OCI-LY7 (cell line): Measurements from ENCODE around the gene NFYB. TPM values are rescaled to one million over a fixed set of nuclear protein-coding genes. Genes with fewer than 3 reads are reported as not detected.

Source experiments
- BruUV-seq: library from RNA; stranded (reverse); fragments of 400-500 nt; replicated peaks from 2 replicates; lab custom pipeline; 2021; lab: Mats Ljungman, UMichigan
- CTCF ChIA-PET: fragments of 300-600 bp; sonication (Branson Sonifier 250); formaldehyde crosslinking; loops from one replicate; lab custom pipeline; 2022; ENCODE audit warnings: antibody characterized with exemption; ENCODE audit not compliant: unreplicated experiment; lab: Charles Lee
- POLR2A ChIA-PET: fragments of 300-600 bp; sonication (Branson Sonifier 250); formaldehyde crosslinking; loops from one replicate; lab custom pipeline; 2022; ENCODE audit warnings: antibody characterized with exemption; lab: Charles Lee
- DNase-seq: peaks from one replicate; pipeline ENCODE4 v3.0.0-alpha.2; 2015; ENCODE audit warnings: low spot score
- H2AFZ ChIP-seq: fragments of 200-600 bp; sonication (generic), shearing (Covaris generic); 2 replicates; pipeline ENCODE4 v1.6.1; 2014; ENCODE audit warnings: mild to moderate bottlenecking, antibody characterized with exemption, low read length, moderate library complexity
- H3K27ac ChIP-seq: fragments of 200-600 bp; sonication (generic); 2 replicates; pipeline ENCODE4 v1.5.1; 2014; ENCODE audit warnings: mixed run types, low read depth, mild to moderate bottlenecking, moderate library complexity, low read length, inconsistent platforms; ENCODE audit not compliant: poor library complexity, severe bottlenecking
- H3K36me3 ChIP-seq: fragments of 200-600 bp; sonication (generic); 2 replicates; pipeline ENCODE4 v1.6.1; 2014; ENCODE audit warnings: mild to moderate bottlenecking, antibody characterized with exemption, low read length, moderate library complexity, mixed read lengths; ENCODE audit not compliant: insufficient read depth
- H3K4me1 ChIP-seq: fragments of 200-600 bp; sonication (generic); 2 replicates; pipeline ENCODE4 v1.5.1; 2014; ENCODE audit warnings: mild to moderate bottlenecking, low read length; ENCODE audit not compliant: insufficient read depth, poor library complexity, severe bottlenecking
- H3K4me2 ChIP-seq: fragments of 200-600 bp; sonication (generic); 2 replicates; pipeline ENCODE4 v1.6.1; 2014; ENCODE audit warnings: mild to moderate bottlenecking, low read length
- H3K4me3 ChIP-seq: fragments of 200-600 bp; sonication (generic); 2 replicates; pipeline ENCODE4 v1.5.1; 2014; ENCODE audit warnings: mild to moderate bottlenecking, low read depth, low read length; ENCODE audit not compliant: poor library complexity, severe bottlenecking
- H3K79me2 ChIP-seq: fragments of 200-600 bp; sonication (generic); 2 replicates; pipeline ENCODE4 v1.6.1; 2016; ENCODE audit warnings: low read depth, mild to moderate bottlenecking, low read length, moderate library complexity, mixed read lengths; ENCODE audit not compliant: insufficient read depth
- H3K9me2 ChIP-seq: fragments of 200-600 bp; sonication (generic); 2 replicates; pipeline ENCODE4 v1.6.1; 2016; ENCODE audit warnings: mild to moderate bottlenecking, low read length, mixed read lengths; ENCODE audit not compliant: insufficient read depth
- H3K9me3 ChIP-seq: fragments of 200-600 bp; sonication (generic); 2 replicates; pipeline ENCODE4 v1.6.1; 2014; ENCODE audit warnings: mild to moderate bottlenecking, mixed run types, low read length, mixed read lengths
- H4K20me1 ChIP-seq: fragments of 200-600 bp; sonication (generic); 2 replicates; pipeline ENCODE4 v1.6.1; 2014; ENCODE audit warnings: mild to moderate bottlenecking, antibody characterized with exemption, low read length, moderate library complexity, mixed read lengths; ENCODE audit not compliant: insufficient read depth
- CTCF ChIP-seq: fragments of 200-600 bp; sonication (generic); conservative IDR thresholded peaks from 2 replicates; pipeline ENCODE4 v1.5.1; 2014; ENCODE audit warnings: mild to moderate bottlenecking, antibody characterized with exemption, low read length, moderate library complexity, mixed read lengths
- EZH2phosphoT487 ChIP-seq: fragments of 200-600 bp; sonication (generic); IDR thresholded peaks from 2 replicates; pipeline ENCODE4 v1.6.1; 2018; ENCODE audit warnings: low read depth, borderline replicate concordance, mild to moderate bottlenecking, mixed run types, antibody characterized with exemption, low read length, moderate library complexity, mixed read lengths
- intact Hi-C: fragments of 100-400 bp; cut with micrococcal nuclease; formaldehyde crosslinking; loops from one replicate; pipeline ENCODE4 v1.10.0; 2022; ENCODE audit not compliant: unreplicated experiment
- total RNA-seq, 2 experiments: library from RNA; depleted of rRNA in 1 of 2; stranded (reverse); fragments of >200 nt in 1 of 2; shearing (Covaris generic) in 1 of 2; gene quantifications; 2 replicates each; pipeline ENCODE4 v1.2.3, GENCODE V29; 2014 to 2022

The NFYB gene
- total RNA-seq, 2 experiments from 2014 or later = 21.6 to 38.5 TPM

GRCh38 chr12:104167519-104168458 lies 29.8 kb upstream of the NFYB start:
- H3K9me3 ChIP-seq = no peaks in the 10 kb centered on the region
- H3K4me3 ChIP-seq = no peak overlapping the region
- no peak overlapping the region for H2AFZ ChIP-seq
- H3K36me3 ChIP-seq = no peaks in the 10 kb centered on the region
- no peaks in the 10 kb centered on the region for H3K79me2 ChIP-seq
- H3K9me2 ChIP-seq = no peaks in the 10 kb centered on the region
- BruUV-seq = no TSS peak
- H4K20me1 ChIP-seq = no peaks in the 10 kb centered on the region
- H3K4me1 ChIP-seq = no peaks in the 10 kb centered on the region
- H3K27ac ChIP-seq = no peak overlapping the region
- H3K4me2 ChIP-seq = no peak overlapping the region
- ChIA-PET CTCF (no interaction called here), POLR2A (no interaction called here)
- TF ChIP-seq EZH2phosphoT487 (no peak), CTCF (no peak)
- DNase-seq = no peak
- intact Hi-C loops = no loop called here

- H3K4me1 ChIP-seq = no peaks in the 10 kb centered on the region
- H4K20me1 ChIP-seq = no peaks in the 10 kb centered on the region
- ChIA-PET POLR2A (interaction anchor here (0.6 kb wide), 1 partner anchor 175 kb away, joined by 4 read pairs; no protein-coding TSS in a partner anchor), CTCF (no interaction called here)
- H3K36me3 ChIP-seq = no peaks in the 10 kb centered on the region
- H2AFZ ChIP-seq = no peak overlapping the region
- H3K4me3 ChIP-seq = no peak overlapping the region
- no peak for DNase-seq
- H3K9me2 ChIP-seq = no peaks in the 10 kb centered on the region
- no peak overlapping the region for H3K4me2 ChIP-seq
- no TSS peak for BruUV-seq
- H3K27ac ChIP-seq = no peak overlapping the region
- intact Hi-C loops = no loop called here
- H3K79me2 ChIP-seq = no peaks in the 10 kb centered on the region
- H3K9me3 ChIP-seq = no peaks in the 10 kb centered on the region
- TF ChIP-seq EZH2phosphoT487 = no peak
- TF ChIP-seq CTCF = no peak
These were observed 28.5 kb upstream of the NFYB start for GRCh38 chr12:104166465-104166864.

- no peak overlapping the region for H2AFZ ChIP-seq
- DNase-seq = no peak
- no peak overlapping the region for H3K27ac ChIP-seq
- BruUV-seq = no TSS peak
- ChIA-PET POLR2A (no interaction called here), CTCF (no interaction called here)
- H3K36me3 ChIP-seq = no peaks in the 10 kb centered on the region
- no peaks in the 10 kb centered on the region for H3K4me1 ChIP-seq
- no peaks in the 10 kb centered on the region for H3K9me3 ChIP-seq
- no peak overlapping the region for H3K4me2 ChIP-seq
- no peaks in the 10 kb centered on the region for H4K20me1 ChIP-seq
- H3K9me2 ChIP-seq = no peaks in the 10 kb centered on the region
- intact Hi-C loops = no loop called here
- no peaks in the 10 kb centered on the region for H3K79me2 ChIP-seq
- TF ChIP-seq EZH2phosphoT487 (no peak), CTCF (no peak)
- H3K4me3 ChIP-seq = no peak overlapping the region
These were observed 27.8 kb upstream of the NFYB start for GRCh38 chr12:104165801-104166200.
